SH-SY5Y (cell line): ENCODE measurements around the gene IGLL5.

ENCODE experiments used
- GATA2 ChIP-seq: IDR thresholded peaks from 2 replicates; pipeline ENCODE4 v1.6.1; 2011; ENCODE audit warnings: mild to moderate bottlenecking, low read depth, low read length
- GATA3 ChIP-seq: IDR thresholded peaks from 2 replicates; pipeline ENCODE4 v1.6.1; 2011; ENCODE audit warnings: low read depth, mild to moderate bottlenecking, low read length, moderate library complexity

DNA sequence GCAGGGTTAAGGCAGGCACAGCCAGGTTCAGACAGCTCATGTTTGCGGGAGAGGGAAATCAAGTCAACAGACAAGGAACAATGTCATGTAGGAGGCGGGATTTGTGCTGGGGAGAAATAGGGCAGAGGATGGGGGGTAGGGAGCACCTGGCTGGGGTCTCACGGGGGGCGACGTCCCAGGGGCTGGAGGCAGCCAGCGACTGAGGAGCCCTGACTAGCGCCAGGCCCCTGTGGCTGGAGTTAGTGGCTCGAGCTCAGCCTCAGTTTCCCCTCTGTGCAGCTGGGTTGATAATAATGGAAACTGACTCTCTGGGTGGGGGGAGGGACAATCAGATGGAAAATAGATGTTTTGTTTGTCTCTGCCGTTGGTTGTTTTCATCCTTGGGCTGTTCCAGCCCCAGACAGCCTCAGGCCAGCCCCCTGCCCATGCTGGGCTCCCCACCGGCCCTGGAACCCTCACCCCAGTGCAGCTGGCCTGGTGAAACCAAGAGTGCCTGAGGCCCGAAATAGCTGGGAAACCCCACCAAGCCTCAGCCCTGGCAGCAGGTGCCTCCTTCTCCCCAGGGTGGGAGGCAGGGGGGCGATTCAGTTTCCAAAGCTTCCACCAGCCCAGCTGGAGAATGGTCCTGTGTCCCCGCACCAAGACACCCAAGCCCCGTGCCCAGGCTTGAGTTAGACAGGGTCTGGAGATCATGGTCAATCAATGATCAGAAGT lies 44.1 kb downstream of the IGLL5 start:
- TF ChIP-seq GATA2, result no peak
- TF ChIP-seq GATA3, result no peak
